Memory B cell (primary cell): ENCODE measurements around the gene ATRAID.
"Not testable (repeated sequence)": the region's sequence is repeated elsewhere in the genome, so short reads cannot be mapped to it uniquely, and the experiment has no call there.

ENCODE experiments used
- ATAC-seq: fragments of 150-1000 bp; cut with Tn5 transposase; 2 replicates; pipeline ENCODE4 v1.10.0; 2021; ENCODE audit warnings: low read depth, mild to moderate bottlenecking, moderate library complexity
- DNase-seq, 2 donors: peaks; one replicate each; pipeline ENCODE4 v3.0.0; 2022; ENCODE audit warnings: low spot score in 2 of 2
- H3K27ac Mint-ChIP-seq: one replicate; pipeline ENCODE4 v1.8.0; 2022; ENCODE audit warnings: mild to moderate bottlenecking, moderate library complexity, mixed read lengths
- H3K27me3 Mint-ChIP-seq: one replicate; pipeline ENCODE4 v1.8.0; 2022; ENCODE audit warnings: mixed read lengths
- H3K36me3 Mint-ChIP-seq: one replicate; pipeline ENCODE4 v1.8.0; 2022; ENCODE audit warnings: mild to moderate bottlenecking, mixed read lengths
- H3K4me1 Mint-ChIP-seq: one replicate; pipeline ENCODE4 v1.8.0; 2022; ENCODE audit warnings: mixed read lengths
- H3K4me3 Mint-ChIP-seq: one replicate; pipeline ENCODE4 v1.8.0; 2022; ENCODE audit warnings: mild to moderate bottlenecking, moderate library complexity, mixed read lengths
- H3K9me3 Mint-ChIP-seq: one replicate; pipeline ENCODE4 v1.8.0; 2022; ENCODE audit warnings: mixed read lengths

Gene ATRAID

DNA sequence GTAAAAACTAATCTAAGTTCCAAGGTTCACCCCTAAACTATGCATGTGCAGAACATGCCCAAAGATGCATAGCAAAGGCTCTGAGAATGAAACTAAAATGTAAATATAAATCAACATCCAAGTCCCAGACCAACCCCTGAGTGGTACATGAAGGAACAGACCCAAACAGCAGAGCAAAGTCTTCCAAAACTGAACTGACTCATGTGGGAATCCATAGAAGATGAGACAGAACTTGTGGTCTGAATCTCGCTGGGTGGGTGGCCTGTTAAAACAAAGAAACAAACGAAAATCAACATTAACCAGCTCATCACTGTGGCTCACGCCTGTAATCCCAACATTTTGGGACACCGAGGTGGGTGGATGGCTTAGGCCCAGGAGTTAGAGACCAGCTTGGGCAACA lies 29.5 kb upstream of the ATRAID start:
- DNase-seq (no peak), ATAC-seq (no peak)
- Mint-ChIP-seq H3K4me3 (no peak overlapping the region), H3K27me3 (peaks cover 18% of the 10 kb centered on the region), H3K4me1 (no peaks in the 10 kb centered on the region), H3K9me3 (no peaks in the 10 kb centered on the region), H3K36me3 (no peaks in the 10 kb centered on the region), H3K27ac (no peak overlapping the region)

GRCh38 chr2:27184115-27184514 lies 27.7 kb upstream of the ATRAID start:
- Mint-ChIP-seq H3K9me3 (no peaks in the 10 kb centered on the region), H3K27me3 (peaks cover 18% of the 10 kb centered on the region), H3K27ac (no peak overlapping the region), H3K4me3 (no peak overlapping the region), H3K4me1 (no peaks in the 10 kb centered on the region), H3K36me3 (no peaks in the 10 kb centered on the region)
- DNase-seq (no peak), ATAC-seq (no peak)

DNA sequence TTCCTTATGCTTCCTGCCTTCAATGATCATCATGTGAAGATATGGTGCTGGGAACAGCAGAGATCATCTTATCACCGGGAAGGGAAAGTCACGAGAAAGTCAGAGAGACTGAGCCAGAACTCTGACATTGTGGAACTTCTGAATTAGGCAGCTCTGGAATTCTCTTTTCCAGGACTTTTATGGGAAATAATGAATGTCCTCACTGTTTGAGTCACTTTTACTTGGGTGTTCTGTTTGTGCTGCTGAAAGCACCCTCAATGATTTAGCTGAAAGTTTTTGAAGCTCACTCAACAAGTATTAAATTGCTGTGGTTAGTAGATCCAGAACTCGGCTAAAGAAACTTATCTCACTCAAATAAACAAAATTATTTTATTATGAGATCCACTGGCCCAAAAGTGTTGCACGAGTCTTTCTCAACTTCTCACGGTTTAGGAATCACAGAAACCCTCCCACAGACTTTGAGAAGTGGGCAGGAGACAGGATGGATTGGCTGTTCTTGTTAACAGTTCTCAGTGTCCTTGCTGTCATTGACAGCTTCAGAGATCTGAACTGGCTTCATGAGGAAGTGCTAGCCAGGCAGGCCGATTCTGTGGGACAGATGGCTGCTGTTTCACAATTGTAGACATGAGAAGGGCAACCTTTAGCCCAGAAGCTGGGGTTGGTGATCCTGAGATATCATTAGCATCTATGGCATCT lies 26.4 kb upstream of the ATRAID start:
- H3K36me3 Mint-ChIP-seq: no peaks in the 10 kb centered on the region
- no peaks in the 10 kb centered on the region for H3K9me3 Mint-ChIP-seq
- peaks cover 15% of the 10 kb centered on the region for H3K27me3 Mint-ChIP-seq
- H3K4me3 Mint-ChIP-seq: no peak overlapping the region
- no peak for DNase-seq
- no peak overlapping the region for H3K27ac Mint-ChIP-seq
- no peaks in the 10 kb centered on the region for H3K4me1 Mint-ChIP-seq
- no peak for ATAC-seq

GRCh38 chr2:27186613-27187345 lies 25.1 kb upstream of the ATRAID start:
- no peak overlapping the region for H3K4me3 Mint-ChIP-seq
- peaks cover 9% of the 10 kb centered on the region for H3K27me3 Mint-ChIP-seq
- no peak overlapping the region for H3K27ac Mint-ChIP-seq
- no peaks in the 10 kb centered on the region for H3K9me3 Mint-ChIP-seq
- H3K36me3 Mint-ChIP-seq: no peaks in the 10 kb centered on the region
- no peak for ATAC-seq
- no peaks in the 10 kb centered on the region for H3K4me1 Mint-ChIP-seq
- no peak for DNase-seq

DNA sequence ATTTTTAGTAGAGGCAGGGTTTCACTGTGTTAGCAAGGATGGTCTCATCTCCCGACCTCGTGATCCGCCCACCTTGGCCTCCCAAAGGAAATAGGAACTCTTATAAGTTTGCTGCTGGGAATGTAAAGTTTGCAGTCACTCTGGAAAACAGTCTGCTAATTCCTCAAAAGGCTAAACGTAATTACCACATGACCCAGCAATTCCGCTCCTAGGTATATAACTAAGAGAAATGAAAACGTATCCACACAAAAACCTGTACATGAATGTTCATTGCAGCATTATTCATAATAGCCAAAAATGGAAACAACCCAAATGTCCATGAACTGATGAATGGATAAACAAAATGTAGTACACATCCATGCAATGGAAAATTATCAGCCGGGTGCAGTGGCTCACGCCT lies 21.9 kb upstream of the ATRAID start:
- Mint-ChIP-seq H3K9me3 (no peaks in the 10 kb centered on the region), H3K4me3 (no peak overlapping the region), H3K27me3 (peaks cover 9% of the 10 kb centered on the region), H3K4me1 (peaks cover 2% of the 10 kb centered on the region), H3K27ac (no peak overlapping the region), H3K36me3 (no peaks in the 10 kb centered on the region)
- no peak for ATAC-seq
- no peak for DNase-seq

- H3K4me3 Mint-ChIP-seq: no peak overlapping the region
- no peaks in the 10 kb centered on the region for H3K36me3 Mint-ChIP-seq
- peaks cover 2% of the 10 kb centered on the region for H3K4me1 Mint-ChIP-seq
- DNase-seq: peak in 1 of 2 donors; percentile 58
- H3K27ac Mint-ChIP-seq: no peak overlapping the region
- peak; percentile 99 for ATAC-seq
- H3K27me3 Mint-ChIP-seq: peaks cover 9% of the 10 kb centered on the region
- no peaks in the 10 kb centered on the region for H3K9me3 Mint-ChIP-seq
These were observed 20.6 kb upstream of the ATRAID start for GRCh38 chr2:27191070-27191829.

DNA sequence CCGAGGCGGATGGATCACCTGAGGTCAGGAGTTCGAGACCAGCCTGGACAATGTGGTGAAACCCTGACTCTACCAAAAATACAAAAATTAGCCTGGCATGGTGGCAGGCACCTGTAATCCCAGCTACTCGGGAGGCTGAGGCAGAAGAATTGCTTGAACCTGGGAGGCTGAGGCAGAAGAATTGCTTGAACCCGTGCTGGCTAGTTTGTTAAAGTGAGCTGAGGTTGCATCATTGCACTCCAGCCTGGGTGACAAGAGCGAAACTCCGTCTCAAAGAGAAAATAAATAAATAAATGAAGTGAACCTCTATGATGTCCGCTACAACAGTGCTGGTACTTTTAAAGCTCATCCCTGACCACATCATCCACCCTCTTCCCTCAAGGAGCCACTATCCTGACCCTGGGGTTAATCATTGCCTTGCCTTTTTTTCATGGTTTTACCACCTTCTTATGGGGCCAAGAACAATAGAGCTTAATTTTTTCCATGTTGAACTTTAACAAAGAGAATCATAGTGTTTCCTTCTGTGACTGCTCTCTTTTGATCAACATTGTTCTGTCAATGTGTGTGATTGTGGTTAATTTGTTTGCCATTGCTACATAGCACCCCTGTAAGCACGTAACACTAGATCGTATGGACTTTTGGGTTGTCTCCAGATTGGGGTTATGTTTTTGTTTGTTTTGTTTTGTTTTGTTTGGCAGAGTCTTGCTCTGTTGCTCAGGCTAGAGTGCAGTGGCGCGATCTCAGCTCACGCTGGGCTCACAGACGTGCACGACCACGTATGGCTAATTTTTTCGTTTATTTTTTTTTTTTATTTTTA lies 17.1 kb upstream of the ATRAID start:
- no peak for DNase-seq
- Mint-ChIP-seq H3K36me3 (peaks cover 3% of the 10 kb centered on the region), H3K4me1 (peaks cover 2% of the 10 kb centered on the region), H3K27ac (no peak overlapping the region), H3K9me3 (no peaks in the 10 kb centered on the region), H3K27me3 (peaks cover 6% of the 10 kb centered on the region), H3K4me3 (no peak overlapping the region)
- ATAC-seq: no peak

- H3K4me3 Mint-ChIP-seq, ATAC-seq, H3K27ac Mint-ChIP-seq, H3K9me3 Mint-ChIP-seq, DNase-seq, H3K27me3 Mint-ChIP-seq, H3K36me3 Mint-ChIP-seq, H3K4me1 Mint-ChIP-seq: not testable (repeated sequence)
These were observed 16.0 kb upstream of the ATRAID start for GRCh38 chr2:27195799-27196198.

DNA sequence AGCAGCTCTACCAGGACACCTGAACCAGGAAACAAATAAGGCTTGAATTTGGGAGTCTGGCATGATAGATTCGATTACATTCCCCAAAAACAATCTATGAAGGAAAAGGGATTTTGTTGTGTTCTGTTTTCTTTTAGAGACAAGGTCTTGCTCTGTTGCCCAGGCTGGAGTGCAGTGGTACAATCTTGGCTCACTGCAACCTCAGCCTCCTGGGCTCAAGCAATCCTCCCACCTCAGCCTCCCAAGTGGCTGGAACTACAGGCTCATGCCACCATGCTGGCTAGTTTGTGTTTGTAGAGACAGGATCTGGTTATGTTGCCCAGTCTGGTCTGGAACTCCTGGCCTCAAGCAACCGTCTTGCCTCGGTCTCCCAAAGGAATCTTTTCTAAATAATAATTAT lies 13.8 kb upstream of the ATRAID start:
- ATAC-seq, DNase-seq, H3K27ac Mint-ChIP-seq, H3K4me1 Mint-ChIP-seq, H3K9me3 Mint-ChIP-seq, H3K4me3 Mint-ChIP-seq, H3K27me3 Mint-ChIP-seq: not testable (repeated sequence)
- H3K36me3 Mint-ChIP-seq: peaks cover 17% of the 10 kb centered on the region

DNA sequence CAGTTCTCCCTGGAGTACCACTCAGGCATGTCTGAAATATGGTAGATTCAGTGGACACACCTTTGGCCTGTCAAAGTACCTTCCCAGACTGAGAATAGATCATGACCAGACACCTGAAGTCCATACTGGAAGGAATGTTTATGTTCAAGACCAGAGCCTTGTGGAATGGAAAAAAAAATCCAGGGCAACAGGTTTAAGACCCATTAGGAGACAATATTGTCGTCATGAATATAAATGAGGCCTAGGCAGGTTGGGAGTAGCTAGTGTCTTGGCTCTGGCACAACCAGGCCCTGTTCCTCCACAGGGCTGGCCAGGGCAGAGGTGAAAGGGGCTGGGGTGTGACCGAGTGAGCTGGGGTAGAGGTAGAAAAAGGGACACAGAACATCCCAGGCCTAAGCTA lies 13.2 kb upstream of the ATRAID start:
- Mint-ChIP-seq H3K27ac (no peak overlapping the region), H3K9me3 (no peaks in the 10 kb centered on the region), H3K4me1 (no peaks in the 10 kb centered on the region), H3K4me3 (no peak overlapping the region), H3K27me3 (peaks cover 3% of the 10 kb centered on the region), H3K36me3 (peaks cover 20% of the 10 kb centered on the region)
- ATAC-seq (no peak), DNase-seq (no peak)

DNA sequence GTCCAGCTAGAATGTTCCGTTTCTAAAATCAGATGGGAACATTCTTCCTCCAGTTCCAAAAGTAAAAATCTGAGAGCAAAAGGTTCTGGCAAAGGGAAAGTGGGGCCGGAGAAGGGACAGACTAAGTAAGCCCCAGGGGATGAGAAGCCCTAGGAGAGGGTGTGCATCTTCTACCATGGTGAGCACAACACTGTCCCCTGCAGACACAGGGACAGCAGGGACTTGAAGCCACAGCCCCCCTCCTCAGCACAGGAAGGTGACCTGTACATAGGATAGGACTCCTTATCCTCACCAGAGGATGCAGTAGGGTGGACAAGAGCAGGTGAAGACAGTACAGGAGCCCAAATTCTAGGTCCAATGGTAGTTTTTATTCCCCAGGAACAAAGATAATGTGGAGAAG lies 12.6 kb upstream of the ATRAID start:
- H3K36me3 Mint-ChIP-seq: peaks cover 20% of the 10 kb centered on the region
- DNase-seq (no peak), ATAC-seq (no peak)
- no peak overlapping the region for H3K27ac Mint-ChIP-seq
- peaks cover 3% of the 10 kb centered on the region for H3K27me3 Mint-ChIP-seq
- no peaks in the 10 kb centered on the region for H3K4me1 Mint-ChIP-seq
- H3K4me3 Mint-ChIP-seq: no peak overlapping the region
- no peaks in the 10 kb centered on the region for H3K9me3 Mint-ChIP-seq

GRCh38 chr2:27201675-27202074 lies 10.2 kb upstream of the ATRAID start:
- no peak overlapping the region for H3K27ac Mint-ChIP-seq
- DNase-seq (no peak), ATAC-seq (no peak)
- H3K4me3 Mint-ChIP-seq: no peak overlapping the region
- H3K36me3 Mint-ChIP-seq: peaks cover 34% of the 10 kb centered on the region
- H3K9me3 Mint-ChIP-seq: no peaks in the 10 kb centered on the region
- no peaks in the 10 kb centered on the region for H3K27me3 Mint-ChIP-seq
- H3K4me1 Mint-ChIP-seq: no peaks in the 10 kb centered on the region

DNA sequence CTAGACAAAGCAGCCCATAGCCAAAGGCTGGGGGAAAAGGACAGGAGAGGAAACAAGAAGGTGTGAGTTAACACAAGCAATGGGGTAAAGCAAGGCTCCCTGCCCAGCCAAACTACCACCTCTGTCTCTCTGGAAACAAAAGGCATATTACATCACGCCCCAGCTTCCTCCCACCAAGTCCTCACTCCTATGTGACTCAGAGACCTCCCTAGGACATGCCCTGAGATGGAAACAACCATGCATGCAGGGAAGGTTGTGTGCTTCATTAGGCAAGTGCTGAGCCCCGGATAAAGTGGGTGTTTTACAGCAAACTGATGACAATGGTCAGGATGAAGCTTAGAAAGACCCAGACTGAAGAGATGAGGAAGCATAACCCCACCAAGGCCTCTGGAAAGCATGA lies 9.0 kb upstream of the ATRAID start:
- no peak for ATAC-seq
- no peaks in the 10 kb centered on the region for H3K9me3 Mint-ChIP-seq
- H3K36me3 Mint-ChIP-seq: peaks cover 39% of the 10 kb centered on the region
- H3K4me1 Mint-ChIP-seq: no peaks in the 10 kb centered on the region
- H3K4me3 Mint-ChIP-seq: no peak overlapping the region
- H3K27me3 Mint-ChIP-seq: no peaks in the 10 kb centered on the region
- H3K27ac Mint-ChIP-seq: no peak overlapping the region
- no peak for DNase-seq

- no peak overlapping the region for H3K4me3 Mint-ChIP-seq
- H3K27ac Mint-ChIP-seq: no peak overlapping the region
- DNase-seq (no peak), ATAC-seq (no peak)
- no peaks in the 10 kb centered on the region for H3K27me3 Mint-ChIP-seq
- H3K4me1 Mint-ChIP-seq: no peaks in the 10 kb centered on the region
- no peaks in the 10 kb centered on the region for H3K9me3 Mint-ChIP-seq
- peaks cover 39% of the 10 kb centered on the region for H3K36me3 Mint-ChIP-seq
These were observed 8.1 kb upstream of the ATRAID start for GRCh38 chr2:27203741-27204140.
